HepG2 (cell line): ENCODE measurements around the gene NGLY1. TPM values are rescaled to one million over a fixed set of nuclear protein-coding genes. Genes with fewer than 3 reads are reported as not detected.

Source experiments
- HHEX ChIP-seq: IDR thresholded peaks from 2 replicates; pipeline ENCODE4 v1.6.1; 2016; ENCODE audit warnings: control low read depth
- HOXA9 ChIP-seq: sonication (generic); formaldehyde crosslinking; IDR thresholded peaks from 2 replicates; pipeline ENCODE4 v1.8.1; 2022; ENCODE audit warnings: missing genetic modification reagents, mild to moderate bottlenecking, moderate library complexity, borderline replicate concordance
- IKZF1 ChIP-seq: fragments of 450-650 bp; IDR thresholded peaks from 2 replicates; pipeline ENCODE4 v1.7.1; 2016
- JDP2 ChIP-seq: sonication (generic); formaldehyde crosslinking; IDR thresholded peaks from 2 replicates; pipeline ENCODE4 v1.8.1; 2022; ENCODE audit warnings: missing genetic modification reagents, borderline replicate concordance
- NFIB ChIP-seq: sonication (generic); formaldehyde crosslinking; IDR thresholded peaks from 2 replicates; pipeline ENCODE4 v1.9.0; 2021; ENCODE audit warnings: missing genetic modification reagents, mild to moderate bottlenecking, borderline replicate concordance
- NR1H2 ChIP-seq: sonication (generic); formaldehyde crosslinking; IDR thresholded peaks from 2 replicates; pipeline ENCODE4 v1.8.1; 2022; ENCODE audit warnings: low read depth, missing genetic modification reagents, borderline replicate concordance
- NR2F6 ChIP-seq, 2 experiments: IDR thresholded peaks; 2 replicates each; pipeline ENCODE4 v1.6.1; 2016; ENCODE audit warnings: antibody characterized with exemption in 1 of 2, mild to moderate bottlenecking in 1 of 2
- PITX1 ChIP-seq: sonication (generic); formaldehyde crosslinking; IDR thresholded peaks from 2 replicates; pipeline ENCODE4 v1.5.1; 2020; ENCODE audit warnings: mild to moderate bottlenecking, missing genetic modification reagents
- RFX3 ChIP-seq: IDR thresholded peaks from 2 replicates; pipeline ENCODE4 v1.6.1; 2016; ENCODE audit warnings: missing biosample characterization, missing genetic modification reagents
- SP140L ChIP-seq: sonication (generic); formaldehyde crosslinking; IDR thresholded peaks from 2 replicates; pipeline ENCODE4 v1.4.0; 2020; ENCODE audit warnings: missing genetic modification reagents, borderline replicate concordance
- ZBTB33 ChIP-seq: sonication (generic); formaldehyde crosslinking; IDR thresholded peaks from 2 replicates; pipeline ENCODE4 v1.4.0; 2020; ENCODE audit warnings: missing genetic modification reagents
- ZBTB44 ChIP-seq: sonication (generic); formaldehyde crosslinking; IDR thresholded peaks from 2 replicates; pipeline ENCODE4 v1.4.0; 2020; ENCODE audit warnings: missing genetic modification reagents
- ZBTB8A ChIP-seq: sonication (generic); formaldehyde crosslinking; IDR thresholded peaks from 2 replicates; pipeline ENCODE4 v1.4.0; 2020; ENCODE audit warnings: mild to moderate bottlenecking, low read depth, missing genetic modification reagents, borderline replicate concordance
- ZC3H13 ChIP-seq: sonication (generic); formaldehyde crosslinking; IDR thresholded peaks from 2 replicates; pipeline ENCODE4 v1.8.1; 2023; ENCODE audit warnings: mild to moderate bottlenecking, missing genetic modification reagents, moderate library complexity
- ZNF607 ChIP-seq: sonication (generic); formaldehyde crosslinking; IDR thresholded peaks from 2 replicates; pipeline ENCODE4 v1.5.1; 2020; ENCODE audit warnings: missing genetic modification reagents, mild to moderate bottlenecking, borderline replicate concordance
- ZNF652 ChIP-seq: IDR thresholded peaks from 2 replicates; pipeline ENCODE4 v1.6.1; 2016; ENCODE audit warnings: low read depth, borderline replicate concordance
- ZNF781 ChIP-seq: sonication (generic); formaldehyde crosslinking; IDR thresholded peaks from 2 replicates; pipeline ENCODE4 v1.5.1; 2020; ENCODE audit warnings: borderline replicate concordance, mild to moderate bottlenecking, missing genetic modification reagents; ENCODE audit errors: not compliant biosample characterization
- ZNF790 ChIP-seq: sonication (generic); formaldehyde crosslinking; IDR thresholded peaks from 2 replicates; pipeline ENCODE4 v1.8.0; 2022; ENCODE audit warnings: missing genetic modification reagents, mild to moderate bottlenecking, borderline replicate concordance
- ZZZ3 ChIP-seq: sonication (generic); formaldehyde crosslinking; IDR thresholded peaks from 2 replicates; pipeline ENCODE4 v1.4.0; 2020; ENCODE audit warnings: missing genetic modification reagents, mild to moderate bottlenecking, borderline replicate concordance
- polyA plus RNA-seq, 8 experiments: library from polyadenylated mRNA; depleted of rRNA in 3 of 8; stranded (reverse) in 7 of 8; unstranded in 1 of 8; fragments of >200 nt; fragmentation: Illumina TruSeq in 4 of 8; extraction: Trizol in 4 of 8; gene quantifications; 2 replicates each; pipeline versions ENCODE4 v1.2.1 to v1.2.3, GENCODE V29; 2011 to 2016; ENCODE audit warnings: low read depth in 4 of 8, missing spikeins in 1 of 8, mixed read lengths in 1 of 8; ENCODE audit not compliant: insufficient read depth in 1 of 8
- total RNA-seq, 5 experiments: library from RNA; depleted of rRNA; stranded (reverse); fragments of >200 nt; fragmentation: Illumina TruSeq; extraction: Trizol; gene quantifications; 2 replicates each; pipeline ENCODE4 v1.2.3, GENCODE V29; 2016; ENCODE audit warnings: low read depth in 1 of 5
- TF ChIP-seq, protein P1 (sequence below): sonication (generic); formaldehyde crosslinking; IDR thresholded peaks from 2 replicates; pipeline ENCODE4 v1.5.0; 2020; ENCODE audit warnings: mild to moderate bottlenecking, missing genetic modification reagents, borderline replicate concordance

Gene NGLY1
- total and polyA plus RNA-seq, 2 of the 13 experiments (the other 11 are each of a cell fraction or from before 2014, with no cell fraction given) = 28.2 to 44.5 TPM

DNA sequence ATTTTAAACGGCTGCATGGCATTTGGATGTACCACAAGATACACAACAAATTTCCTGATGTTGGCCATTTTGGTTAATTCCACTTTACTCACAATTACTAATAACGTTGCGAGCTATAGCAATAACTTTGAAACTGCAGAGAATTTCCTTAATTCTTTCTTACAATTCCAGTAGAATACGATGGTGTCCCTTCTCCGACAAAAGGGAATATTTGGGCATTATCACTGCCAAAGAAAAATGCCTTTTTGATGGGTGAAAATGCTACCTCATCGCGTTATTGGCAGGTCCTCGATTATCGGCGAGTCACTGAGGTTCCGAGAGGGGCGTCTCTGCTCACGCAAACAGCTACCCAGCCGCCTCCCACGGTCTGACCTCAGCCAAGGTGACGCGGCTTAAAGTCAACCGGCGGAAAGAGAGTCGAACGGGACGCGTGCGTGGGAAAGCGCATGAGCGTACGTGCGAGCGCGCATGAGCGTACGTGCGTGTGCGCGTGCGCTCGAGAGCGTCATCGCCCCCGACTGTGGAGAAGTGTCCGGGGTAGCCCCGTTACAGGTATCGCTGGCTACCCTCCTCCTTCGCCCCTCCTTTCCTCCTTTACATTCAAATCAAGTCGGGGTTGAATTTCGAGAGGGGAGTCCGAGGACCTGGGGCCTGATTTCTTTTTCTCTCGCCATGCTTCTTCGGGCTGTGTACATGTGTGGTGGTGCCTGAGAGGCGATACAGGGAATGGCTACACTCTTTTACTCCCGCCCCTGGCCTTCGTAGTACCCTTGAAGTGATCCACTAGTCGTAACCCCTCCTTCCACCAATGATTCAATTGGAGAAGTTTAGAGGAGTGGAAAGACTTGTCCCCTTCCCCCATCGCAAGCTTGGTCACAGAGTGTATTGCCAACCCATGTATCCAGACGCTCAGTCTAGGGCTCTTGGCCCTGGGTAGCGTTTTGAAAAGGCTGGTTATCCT lies 6.6 kb upstream of the NGLY1 start, which contains the start of gene OXSM (continued):
- peak; percentile 68; the same call in 1 of the 2 replicates for TF ChIP-seq ZBTB33 (CRISPR knock-in tag)
- TF ChIP-seq ZNF790 (CRISPR knock-in tag) = no peak
- peak; percentile 81; the same call in 1 of the 2 replicates for TF ChIP-seq HOXA9 (CRISPR knock-in tag)
- TF ChIP-seq ZNF607 (CRISPR knock-in tag) = peak; percentile 80
- 0 out of 2 replicates have a peak, but pooled peaks have one; percentile 34 for TF ChIP-seq ZBTB44 (CRISPR knock-in tag)
- peak; percentile 91 for TF ChIP-seq ZC3H13
- TF ChIP-seq NR1H2 (CRISPR knock-in tag) = no peak
- no peak for TF ChIP-seq IKZF1
- TF ChIP-seq NR2F6 (IDR thresholded peaks at IDR 0.05) = peak; percentile 55; the same call in 1 of the 2 replicates
- peak; percentile 83 for TF ChIP-seq NR2F6 (CRISPR knock-in tag; IDR thresholded peaks at IDR 0.05)
- TF ChIP-seq PITX1 (CRISPR knock-in tag) = peak; percentile 85
- TF ChIP-seq ZNF781 = peak; percentile 65
- TF ChIP-seq ZBTB8A (CRISPR knock-in tag) = no peak
- no peak for TF ChIP-seq RFX3 (CRISPR knock-in tag)
- TF ChIP-seq HHEX (CRISPR knock-in tag) = no peak
- TF ChIP-seq, protein P1, sequence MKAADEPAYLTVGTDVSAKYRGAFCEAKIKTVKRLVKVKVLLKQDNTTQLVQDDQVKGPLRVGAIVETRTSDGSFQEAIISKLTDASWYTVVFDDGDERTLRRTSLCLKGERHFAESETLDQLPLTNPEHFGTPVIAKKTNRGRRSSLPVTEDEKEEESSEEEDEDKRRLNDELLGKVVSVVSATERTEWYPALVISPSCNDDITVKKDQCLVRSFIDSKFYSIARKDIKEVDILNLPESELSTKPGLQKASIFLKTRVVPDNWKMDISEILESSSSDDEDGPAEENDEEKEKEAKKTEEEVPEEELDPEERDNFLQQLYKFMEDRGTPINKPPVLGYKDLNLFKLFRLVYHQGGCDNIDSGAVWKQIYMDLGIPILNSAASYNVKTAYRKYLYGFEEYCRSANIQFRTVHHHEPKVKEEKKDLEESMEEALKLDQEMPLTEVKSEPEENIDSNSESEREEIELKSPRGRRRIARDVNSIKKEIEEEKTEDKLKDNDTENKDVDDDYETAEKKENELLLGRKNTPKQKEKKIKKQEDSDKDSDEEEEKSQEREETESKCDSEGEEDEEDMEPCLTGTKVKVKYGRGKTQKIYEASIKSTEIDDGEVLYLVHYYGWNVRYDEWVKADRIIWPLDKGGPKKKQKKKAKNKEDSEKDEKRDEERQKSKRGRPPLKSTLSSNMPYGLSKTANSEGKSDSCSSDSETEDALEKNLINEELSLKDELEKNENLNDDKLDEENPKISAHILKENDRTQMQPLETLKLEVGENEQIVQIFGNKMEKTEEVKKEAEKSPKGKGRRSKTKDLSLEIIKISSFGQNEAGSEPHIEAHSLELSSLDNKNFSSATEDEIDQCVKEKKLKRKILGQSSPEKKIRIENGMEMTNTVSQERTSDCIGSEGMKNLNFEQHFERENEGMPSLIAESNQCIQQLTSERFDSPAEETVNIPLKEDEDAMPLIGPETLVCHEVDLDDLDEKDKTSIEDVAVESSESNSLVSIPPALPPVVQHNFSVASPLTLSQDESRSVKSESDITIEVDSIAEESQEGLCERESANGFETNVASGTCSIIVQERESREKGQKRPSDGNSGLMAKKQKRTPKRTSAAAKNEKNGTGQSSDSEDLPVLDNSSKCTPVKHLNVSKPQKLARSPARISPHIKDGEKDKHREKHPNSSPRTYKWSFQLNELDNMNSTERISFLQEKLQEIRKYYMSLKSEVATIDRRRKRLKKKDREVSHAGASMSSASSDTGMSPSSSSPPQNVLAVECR (CRISPR knock-in tag) = peak; percentile 89; the same call in 1 of the 2 replicates
- no peak; the same call in 1 of the 2 replicates for TF ChIP-seq SP140L (CRISPR knock-in tag)
- TF ChIP-seq ZZZ3 (CRISPR knock-in tag) = peak; percentile 79
- no peak for TF ChIP-seq JDP2 (CRISPR knock-in tag)
- TF ChIP-seq ZNF652 (CRISPR knock-in tag) = no peak
- TF ChIP-seq NFIB (CRISPR knock-in tag) = no peak
